ENCODE data around the gene KIAA0513.

DNA sequence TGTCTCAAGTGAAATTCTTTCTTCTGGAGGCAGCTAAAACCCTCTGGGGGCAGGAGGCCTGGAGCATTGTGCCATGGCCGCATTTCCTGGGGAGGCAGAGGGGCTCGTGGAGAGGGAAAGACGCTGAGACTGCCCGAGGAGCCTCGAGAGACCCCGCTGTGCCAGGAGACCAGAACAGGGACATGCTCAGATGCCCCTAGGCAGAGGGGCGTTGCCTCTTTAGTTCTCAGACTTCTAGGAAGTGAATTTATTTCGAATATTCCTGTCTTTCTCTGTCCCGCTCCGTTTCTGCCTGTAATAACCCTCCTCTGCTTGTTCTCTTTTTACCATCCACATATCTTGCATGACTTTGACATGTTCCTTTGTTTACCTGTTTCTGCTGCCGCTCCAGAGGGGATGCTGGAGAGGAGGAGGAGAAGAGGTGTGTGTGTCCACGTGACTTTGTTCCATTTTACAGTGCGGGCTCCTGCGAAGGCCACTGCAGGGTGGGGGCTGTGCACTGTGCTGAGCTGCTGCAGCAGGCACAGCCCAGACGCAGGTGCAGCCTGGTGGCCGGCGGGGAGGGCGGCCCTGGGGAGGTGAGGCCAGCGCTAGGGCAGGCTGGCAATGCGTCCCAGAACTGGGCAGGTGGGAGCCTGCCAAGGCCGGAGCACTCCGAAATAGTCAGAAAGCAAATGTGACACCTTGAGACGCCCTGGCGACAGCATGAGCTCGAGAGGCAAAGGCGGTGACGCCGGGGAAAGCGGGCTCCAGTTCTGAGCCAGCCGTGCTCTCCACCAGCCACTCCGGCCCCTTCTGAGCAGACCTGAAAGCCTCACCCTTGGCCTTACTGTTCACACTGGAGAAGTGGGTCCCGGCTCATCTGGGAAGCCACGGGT is 54.8 kb downstream of the KIAA0513 start:
- TF ChIP-seq, protein P1, sequence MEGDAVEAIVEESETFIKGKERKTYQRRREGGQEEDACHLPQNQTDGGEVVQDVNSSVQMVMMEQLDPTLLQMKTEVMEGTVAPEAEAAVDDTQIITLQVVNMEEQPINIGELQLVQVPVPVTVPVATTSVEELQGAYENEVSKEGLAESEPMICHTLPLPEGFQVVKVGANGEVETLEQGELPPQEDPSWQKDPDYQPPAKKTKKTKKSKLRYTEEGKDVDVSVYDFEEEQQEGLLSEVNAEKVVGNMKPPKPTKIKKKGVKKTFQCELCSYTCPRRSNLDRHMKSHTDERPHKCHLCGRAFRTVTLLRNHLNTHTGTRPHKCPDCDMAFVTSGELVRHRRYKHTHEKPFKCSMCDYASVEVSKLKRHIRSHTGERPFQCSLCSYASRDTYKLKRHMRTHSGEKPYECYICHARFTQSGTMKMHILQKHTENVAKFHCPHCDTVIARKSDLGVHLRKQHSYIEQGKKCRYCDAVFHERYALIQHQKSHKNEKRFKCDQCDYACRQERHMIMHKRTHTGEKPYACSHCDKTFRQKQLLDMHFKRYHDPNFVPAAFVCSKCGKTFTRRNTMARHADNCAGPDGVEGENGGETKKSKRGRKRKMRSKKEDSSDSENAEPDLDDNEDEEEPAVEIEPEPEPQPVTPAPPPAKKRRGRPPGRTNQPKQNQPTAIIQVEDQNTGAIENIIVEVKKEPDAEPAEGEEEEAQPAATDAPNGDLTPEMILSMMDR (conservative IDR thresholded peaks at IDR 0.05 in 1 of 2, IDR thresholded peaks at IDR 0.05 in 1 of 2; ENCODE audit: low read depth in 1 of 2, low read length in 2 of 2): no peak
- no peak for TF ChIP-seq EZH2 (IDR thresholded peaks at IDR 0.05; ENCODE audit: low read length, missing control alignments)

Data from fibroblast of lung (primary cell).